IPS-20b (cell line): Measurements from ENCODE around the gene TOR4A.
"Not testable (repeated sequence)": the region's sequence is repeated elsewhere in the genome, so short reads cannot be mapped to it uniquely, and the experiment has no call there.

Source experiments
- H3K27ac ChIP-seq: one replicate; pipeline ENCODE4 v1.5.1; 2013; ENCODE audit warnings: low read length
- H3K27me3 ChIP-seq: 2 replicates; pipeline ENCODE4 v1.6.1; 2013; ENCODE audit warnings: mild to moderate bottlenecking, low read length, inconsistent platforms; ENCODE audit not compliant: insufficient read depth
- H3K36me3 ChIP-seq: 2 replicates; pipeline ENCODE4 v1.6.1; 2013; ENCODE audit warnings: low read depth, mild to moderate bottlenecking, inconsistent platforms, low read length, moderate library complexity; ENCODE audit not compliant: insufficient read depth
- H3K4me1 ChIP-seq: 2 replicates; pipeline ENCODE4 v1.6.1; 2013; ENCODE audit warnings: mild to moderate bottlenecking, control low read depth, inconsistent platforms, low read length, moderate library complexity; ENCODE audit not compliant: insufficient read depth
- H3K4me3 ChIP-seq: 2 replicates; pipeline ENCODE4 v1.5.1; 2013; ENCODE audit warnings: mild to moderate bottlenecking, low read length, inconsistent platforms
- H3K9ac ChIP-seq: 2 replicates; pipeline ENCODE4 v1.6.1; 2013; ENCODE audit warnings: low read depth, mild to moderate bottlenecking, inconsistent platforms, low read length, moderate library complexity
- H3K9me3 ChIP-seq: 2 replicates; pipeline ENCODE4 v1.6.1; 2013; ENCODE audit warnings: mild to moderate bottlenecking, low read depth, low read length, inconsistent platforms; ENCODE audit not compliant: insufficient read depth

Gene TOR4A

DNA sequence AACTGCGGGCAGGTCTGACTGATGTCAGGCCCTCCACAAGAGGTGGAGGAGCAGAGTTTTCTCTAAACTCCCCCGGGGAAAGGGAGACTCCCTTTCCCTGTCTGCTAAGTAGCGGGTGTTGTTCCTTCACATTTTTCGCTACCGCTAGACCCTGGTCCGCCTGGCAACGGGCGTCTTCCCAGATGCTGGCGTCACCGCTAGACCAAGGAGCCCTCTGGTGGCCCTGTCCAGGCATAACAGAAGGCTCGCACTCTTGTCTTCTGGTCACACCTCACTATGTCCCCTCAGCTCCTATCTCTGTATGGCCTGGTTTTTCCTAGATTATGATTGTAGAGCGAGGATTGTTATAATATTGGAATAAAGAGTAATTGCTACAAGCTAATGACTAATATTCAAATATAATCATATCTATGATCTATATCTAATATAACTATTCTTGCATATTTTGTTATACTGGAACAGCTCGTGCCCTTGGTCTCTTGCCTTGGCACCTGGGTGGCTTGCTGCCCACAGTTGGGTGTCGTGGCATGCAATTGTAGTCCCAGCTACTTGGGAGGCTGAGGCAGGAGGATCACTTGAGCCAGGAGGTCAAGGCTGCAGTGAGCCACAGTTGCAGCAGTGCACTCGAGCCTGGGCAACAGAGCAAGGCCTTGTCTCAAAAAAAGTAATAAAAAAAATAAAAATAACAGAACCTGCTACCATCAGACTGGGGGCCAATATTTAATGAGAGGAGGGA, 15.2 kb upstream of the TOR4A start:
- H3K27ac ChIP-seq, H3K9me3 ChIP-seq, H3K4me1 ChIP-seq, H3K9ac ChIP-seq, H3K4me3 ChIP-seq, H3K27me3 ChIP-seq: not testable (repeated sequence)
- H3K36me3 ChIP-seq, result peaks cover 35% of the 10 kb centered on the region

DNA sequence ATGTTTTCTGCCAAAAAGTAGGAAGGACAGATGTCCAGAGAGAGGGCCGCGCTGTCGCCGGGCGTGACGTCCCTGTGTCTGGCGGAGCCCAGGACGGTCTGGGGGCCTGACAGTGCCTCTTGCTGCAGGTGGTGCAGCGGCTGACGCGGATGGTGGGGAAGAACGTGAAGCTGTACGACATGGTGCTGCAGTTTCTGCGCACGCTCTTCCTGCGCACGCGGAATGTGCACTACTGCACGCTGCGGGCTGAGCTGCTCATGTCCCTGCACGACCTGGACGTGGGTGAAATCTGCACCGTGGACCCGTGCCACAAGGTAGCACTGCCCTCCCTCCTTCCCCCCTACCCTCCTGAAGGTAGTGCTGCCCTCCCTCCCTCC, 14.6 kb upstream of the TOR4A start:
- H3K4me3 ChIP-seq, result no peak overlapping the region
- H3K27ac ChIP-seq, result no peak overlapping the region
- no peaks in the 10 kb centered on the region for H3K4me1 ChIP-seq
- H3K9ac ChIP-seq, result no peak overlapping the region
- no peaks in the 10 kb centered on the region for H3K27me3 ChIP-seq
- no peaks in the 10 kb centered on the region for H3K9me3 ChIP-seq
- peaks cover 33% of the 10 kb centered on the region for H3K36me3 ChIP-seq

DNA sequence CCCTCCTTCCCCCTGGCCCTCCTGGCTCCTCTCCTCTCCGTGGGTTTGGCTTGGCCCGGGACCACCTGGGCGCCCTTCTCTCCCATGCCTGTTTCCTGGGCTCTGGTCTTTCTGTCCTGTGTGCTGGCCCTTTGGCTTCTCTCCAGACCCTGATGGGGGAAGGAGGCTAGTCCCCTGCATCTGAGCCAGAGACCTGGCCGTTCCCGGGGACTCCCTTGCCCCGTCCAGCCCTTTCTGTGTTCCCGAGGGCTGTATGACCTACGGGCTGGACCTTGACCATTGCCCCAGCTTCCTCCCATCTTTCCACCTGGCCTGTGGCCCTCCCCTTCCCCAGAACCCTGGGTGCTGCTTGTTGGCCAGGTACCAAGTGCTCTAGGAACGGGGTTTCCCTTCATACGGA, 14.0 kb upstream of the TOR4A start:
- no peaks in the 10 kb centered on the region for H3K27me3 ChIP-seq

DNA sequence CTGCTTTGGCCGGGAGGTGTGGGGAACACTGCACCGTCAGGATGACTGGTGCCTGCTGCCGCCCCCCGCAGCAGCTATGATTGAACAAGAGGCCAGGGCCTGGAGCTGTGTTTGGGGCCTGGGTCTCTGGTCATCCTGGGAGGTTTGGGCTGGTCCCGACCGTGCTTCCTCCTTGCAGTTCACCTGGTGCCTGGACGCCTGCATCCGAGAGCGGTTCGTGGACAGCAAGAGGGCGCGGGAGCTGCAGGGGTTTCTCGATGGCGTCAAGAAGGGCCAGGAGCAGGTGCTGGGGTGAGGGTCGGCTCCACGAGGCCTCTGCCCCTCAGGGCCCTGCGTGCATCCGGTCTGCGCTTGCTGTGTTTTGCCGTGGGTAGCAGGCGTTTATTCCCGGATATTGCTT, 13.5 kb upstream of the TOR4A start:
- H3K27me3 ChIP-seq, result no peaks in the 10 kb centered on the region
- H3K27ac ChIP-seq, result no peak overlapping the region
- no peak overlapping the region for H3K4me3 ChIP-seq
- H3K4me1 ChIP-seq, result no peaks in the 10 kb centered on the region
- no peaks in the 10 kb centered on the region for H3K9me3 ChIP-seq
- peaks cover 27% of the 10 kb centered on the region for H3K36me3 ChIP-seq
- H3K9ac ChIP-seq, result no peak overlapping the region

More for the DNA sequence above, 14.0 kb upstream of the TOR4A start:
- Histone ChIP-seq H3K27ac (no peak overlapping the region), H3K9me3 (no peaks in the 10 kb centered on the region), H3K9ac (no peak overlapping the region), H3K4me3 (no peak overlapping the region), H3K4me1 (no peaks in the 10 kb centered on the region), H3K36me3 (peaks cover 27% of the 10 kb centered on the region)

DNA sequence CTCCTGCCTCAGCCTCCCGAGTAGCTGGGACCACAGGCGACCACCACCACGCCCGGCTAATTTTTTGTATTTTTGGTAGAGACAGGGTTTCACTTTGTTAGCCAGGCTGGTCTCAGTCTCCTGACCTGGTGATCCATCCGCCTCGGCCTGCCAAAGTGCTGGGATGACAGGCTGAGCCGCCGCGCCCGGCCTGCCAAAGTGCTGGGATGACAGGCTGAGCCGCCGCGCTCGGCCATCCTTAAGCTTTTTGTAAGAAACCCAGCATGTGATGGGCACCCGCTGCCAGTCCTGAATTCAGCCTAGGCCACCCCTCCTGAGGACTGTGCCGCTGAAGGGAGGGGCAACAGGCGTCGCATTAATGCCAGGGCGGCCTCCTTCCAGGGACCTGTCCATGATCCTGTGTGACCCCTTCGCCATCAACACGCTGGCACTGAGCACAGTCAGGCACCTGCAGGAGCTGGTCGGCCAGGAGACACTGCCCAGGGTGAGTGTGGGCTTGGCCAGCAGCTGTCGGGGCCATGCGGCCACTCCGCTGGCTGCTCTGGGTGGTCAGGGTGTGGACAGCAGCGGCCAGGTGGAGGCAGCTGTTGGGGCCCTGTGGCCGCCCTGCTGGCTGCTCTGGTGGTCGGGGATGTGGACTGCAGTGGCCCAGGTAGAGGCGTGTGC, 11.9 kb upstream of the TOR4A start:
- peaks cover 30% of the 10 kb centered on the region for H3K36me3 ChIP-seq

DNA sequence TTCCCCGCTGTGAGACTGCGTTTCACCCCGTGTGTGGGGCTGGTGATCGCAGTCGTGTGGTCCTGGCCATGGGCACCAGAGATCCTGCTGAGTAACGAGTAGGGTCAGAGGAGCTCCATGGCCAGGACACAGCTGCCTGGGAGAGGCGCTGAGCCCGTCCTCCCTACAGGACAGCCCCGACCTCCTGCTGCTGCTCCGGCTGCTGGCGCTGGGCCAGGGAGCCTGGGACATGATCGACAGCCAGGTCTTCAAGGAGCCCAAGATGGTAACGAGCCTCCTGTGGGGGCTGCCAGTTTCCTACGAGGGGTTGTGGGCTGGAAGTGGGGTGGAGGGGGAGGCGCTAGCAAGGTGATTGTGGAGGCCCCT, 11.4 kb upstream of the TOR4A start:
- Histone ChIP-seq H3K27me3 (no peaks in the 10 kb centered on the region), H3K9me3 (no peaks in the 10 kb centered on the region), H3K4me3 (no peak overlapping the region), H3K27ac (no peak overlapping the region), H3K36me3 (peaks cover 35% of the 10 kb centered on the region), H3K4me1 (no peaks in the 10 kb centered on the region), H3K9ac (no peak overlapping the region)

More for the DNA sequence above, 11.9 kb upstream of the TOR4A start:
- H3K27ac ChIP-seq, result no peak overlapping the region
- H3K27me3 ChIP-seq, result no peaks in the 10 kb centered on the region
- no peak overlapping the region for H3K9ac ChIP-seq
- H3K9me3 ChIP-seq, result no peaks in the 10 kb centered on the region
- no peak overlapping the region for H3K4me3 ChIP-seq
- no peaks in the 10 kb centered on the region for H3K4me1 ChIP-seq

DNA sequence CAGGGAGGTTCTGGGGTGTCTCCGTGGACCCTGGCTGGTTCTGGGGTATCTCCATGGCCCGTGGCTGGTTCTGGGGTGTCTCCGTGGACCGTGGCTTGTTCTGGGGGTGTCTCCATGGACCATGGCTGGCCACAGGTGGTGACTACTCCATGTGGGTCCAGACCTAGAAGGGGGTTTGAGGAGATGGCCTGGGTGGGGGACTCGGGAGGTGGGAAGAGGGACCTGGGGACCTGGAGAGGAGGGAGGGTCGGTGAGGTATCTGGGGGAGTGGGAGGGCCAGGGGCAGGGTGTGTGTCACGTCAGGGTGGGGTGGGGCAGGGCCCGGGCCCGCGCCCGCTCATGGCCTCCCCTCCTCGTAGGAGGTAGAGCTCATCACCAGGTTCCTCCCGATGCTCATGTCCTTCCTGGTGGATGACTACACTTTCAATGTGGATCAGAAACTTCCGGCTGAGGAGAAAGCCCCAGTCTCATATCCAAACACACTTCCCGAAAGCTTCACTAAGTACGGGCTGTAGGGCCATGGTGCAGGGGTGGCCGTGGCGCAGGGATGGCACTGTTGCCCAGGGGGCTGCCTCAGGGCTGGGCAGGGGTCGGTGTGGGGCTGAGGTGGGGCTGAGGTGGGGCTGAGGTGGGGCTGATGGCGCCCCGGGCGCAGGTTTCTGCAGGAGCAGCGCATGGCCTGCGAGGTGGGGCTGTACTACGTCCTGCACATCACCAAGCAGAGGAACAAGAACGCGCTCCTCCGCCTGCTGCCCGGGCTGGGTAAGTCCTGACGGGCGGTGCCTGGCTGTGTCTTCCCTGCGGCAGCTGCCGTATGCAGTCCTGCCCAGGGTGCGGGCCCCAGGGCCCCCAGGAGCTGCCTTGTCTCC, 10.7 kb upstream of the TOR4A start:
- Histone ChIP-seq H3K4me1 (no peaks in the 10 kb centered on the region), H3K4me3 (no peak overlapping the region), H3K9me3 (no peaks in the 10 kb centered on the region), H3K36me3 (peaks cover 35% of the 10 kb centered on the region), H3K27me3 (no peaks in the 10 kb centered on the region), H3K27ac (no peak overlapping the region), H3K9ac (no peak overlapping the region)

DNA sequence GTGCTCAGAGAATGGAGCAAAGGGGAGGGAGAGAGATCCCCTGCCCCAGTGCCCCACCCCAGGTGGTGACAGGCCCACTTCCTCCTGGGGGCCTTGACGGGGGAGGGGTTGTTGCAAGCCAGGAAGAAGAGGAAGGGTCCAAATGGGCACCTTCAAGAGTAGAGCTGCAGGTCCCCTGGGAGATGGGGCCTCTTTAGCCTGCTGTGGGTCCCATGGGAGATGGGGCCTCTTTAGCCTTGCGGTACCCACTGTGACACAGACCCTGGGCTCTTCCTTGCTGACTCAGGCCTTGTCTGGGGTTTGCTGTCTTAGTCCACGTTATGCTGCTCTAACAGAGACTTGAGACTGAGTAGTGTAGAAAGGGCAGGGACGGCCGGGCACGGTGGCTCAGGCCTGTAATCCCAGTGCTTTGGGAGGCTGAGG, 9.6 kb upstream of the TOR4A start:
- Histone ChIP-seq H3K9me3 (no peaks in the 10 kb centered on the region), H3K9ac (no peak overlapping the region), H3K4me3 (no peak overlapping the region), H3K27me3 (no peaks in the 10 kb centered on the region), H3K27ac (no peak overlapping the region), H3K4me1 (no peaks in the 10 kb centered on the region), H3K36me3 (peaks cover 38% of the 10 kb centered on the region)

DNA sequence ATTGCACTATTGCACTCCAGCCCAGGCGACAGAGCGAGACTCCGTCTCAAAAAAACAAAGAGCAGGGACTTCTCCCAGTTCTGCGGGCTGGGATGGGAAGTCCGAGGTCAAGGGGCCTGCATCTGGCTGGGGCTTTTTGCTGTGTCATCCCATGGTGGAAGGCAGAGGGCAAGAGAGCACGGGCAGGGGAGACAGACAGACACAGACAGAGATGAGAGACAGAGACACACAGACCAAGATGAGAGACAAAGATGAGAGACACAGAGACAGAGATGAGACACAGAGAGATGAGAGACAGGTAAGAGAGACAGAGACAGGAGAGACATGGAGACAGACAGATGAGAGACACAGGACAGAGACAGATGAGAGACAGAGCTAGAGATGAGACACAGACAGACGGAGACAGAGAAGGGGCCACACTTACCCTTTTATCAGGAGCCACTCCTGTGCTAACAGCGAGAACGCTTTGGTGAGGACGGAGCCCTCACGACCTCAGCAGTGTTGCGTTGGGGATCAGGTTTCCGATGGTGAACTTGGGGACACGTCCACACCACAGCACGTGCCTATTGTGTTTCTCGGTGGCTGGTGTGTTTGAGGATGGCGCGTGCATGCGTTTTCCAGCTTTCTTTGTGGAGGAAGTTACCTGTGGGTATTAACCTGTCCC, 8.9 kb upstream of the TOR4A start:
- Histone ChIP-seq H3K4me3 (no peak overlapping the region), H3K36me3 (peaks cover 39% of the 10 kb centered on the region), H3K27ac (no peak overlapping the region), H3K9ac (no peak overlapping the region), H3K4me1 (no peaks in the 10 kb centered on the region), H3K9me3 (no peaks in the 10 kb centered on the region), H3K27me3 (no peaks in the 10 kb centered on the region)

DNA sequence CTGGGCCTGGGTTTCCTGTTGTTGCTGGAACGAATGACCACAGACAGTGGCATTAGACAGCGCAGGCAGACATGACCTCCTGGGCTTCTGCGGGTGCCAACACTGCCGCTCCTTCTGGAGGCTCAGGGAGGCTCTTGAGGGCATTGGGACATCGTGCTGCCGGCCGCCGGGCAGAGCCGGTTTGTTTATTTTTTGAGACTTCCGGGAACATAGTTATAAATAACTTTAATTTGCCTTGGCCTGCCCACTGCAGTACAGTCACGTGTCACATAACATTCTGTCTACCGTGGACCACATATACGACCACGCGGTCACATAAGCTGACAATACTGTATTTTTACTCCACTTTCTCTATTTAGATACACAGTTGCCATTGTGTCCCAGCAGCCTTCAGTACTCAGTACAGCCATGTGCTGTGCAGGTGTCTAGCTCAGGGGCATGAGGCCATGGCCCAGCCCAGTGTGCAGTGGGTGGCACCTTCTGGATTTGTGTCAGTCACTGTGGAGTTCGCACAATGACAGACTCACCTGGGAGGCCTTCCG, 8.2 kb upstream of the TOR4A start:
- Histone ChIP-seq H3K4me3 (no peak overlapping the region), H3K36me3 (peaks cover 33% of the 10 kb centered on the region), H3K9me3 (no peaks in the 10 kb centered on the region), H3K27ac (no peak overlapping the region), H3K9ac (no peak overlapping the region), H3K4me1 (no peaks in the 10 kb centered on the region), H3K27me3 (no peaks in the 10 kb centered on the region)

DNA sequence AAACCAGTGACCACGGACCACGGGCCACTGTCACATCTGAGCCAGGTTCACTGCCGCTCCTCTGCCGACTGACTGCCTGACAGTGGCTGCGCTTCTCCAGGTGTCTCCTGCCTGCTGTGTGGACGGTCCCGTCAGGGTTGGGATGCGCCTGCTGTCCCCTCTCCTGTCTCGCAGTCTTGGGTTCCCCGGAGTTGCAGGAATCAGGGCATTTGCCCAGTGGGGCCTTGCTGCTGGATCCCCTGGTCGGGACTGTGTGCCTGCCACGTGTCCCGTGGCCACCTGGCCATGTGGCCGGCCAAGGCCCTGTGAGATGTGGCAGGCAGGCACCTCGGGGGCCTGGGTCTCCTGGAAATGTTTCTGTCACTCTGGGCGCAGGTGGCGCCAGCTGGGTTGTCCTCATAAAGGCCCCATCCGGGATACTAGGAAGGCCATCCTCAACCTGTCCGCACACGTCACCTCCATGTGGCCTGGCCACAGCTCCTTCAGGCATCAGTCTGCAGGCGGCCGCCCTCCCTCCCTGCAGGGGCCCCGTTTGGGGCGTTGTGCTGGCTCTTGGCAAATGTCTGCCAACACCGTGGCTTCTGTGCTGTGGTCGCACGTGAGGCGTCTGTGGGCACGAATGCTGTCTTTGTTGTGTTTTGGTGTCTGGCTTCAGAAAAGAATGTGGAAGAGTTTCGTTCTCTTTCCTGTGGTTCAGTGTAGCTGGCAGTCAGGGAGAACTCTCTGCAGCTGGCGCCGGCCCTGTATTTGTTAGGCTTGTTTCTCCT, 6.4 kb upstream of the TOR4A start:
- Histone ChIP-seq H3K9ac (no peak overlapping the region), H3K4me3 (no peak overlapping the region), H3K9me3 (no peaks in the 10 kb centered on the region), H3K4me1 (peaks cover under 1% of the 10 kb centered on the region), H3K27me3 (no peaks in the 10 kb centered on the region), H3K27ac (no peak overlapping the region), H3K36me3 (peaks cover 28% of the 10 kb centered on the region)
